SKM-1 (cell line): ENCODE measurements around the gene TBC1D9.
"Not testable (repeated sequence)": the region's sequence is repeated elsewhere in the genome, so short reads cannot be mapped to it uniquely, and the experiment has no call there.

ENCODE experiments used
- DNase-seq: peaks from one replicate; lab custom pipeline; 2025; ENCODE audit not compliant: unreplicated experiment; lab: John Stamatoyannopoulos, UW

TBC1D9 gene

DNA sequence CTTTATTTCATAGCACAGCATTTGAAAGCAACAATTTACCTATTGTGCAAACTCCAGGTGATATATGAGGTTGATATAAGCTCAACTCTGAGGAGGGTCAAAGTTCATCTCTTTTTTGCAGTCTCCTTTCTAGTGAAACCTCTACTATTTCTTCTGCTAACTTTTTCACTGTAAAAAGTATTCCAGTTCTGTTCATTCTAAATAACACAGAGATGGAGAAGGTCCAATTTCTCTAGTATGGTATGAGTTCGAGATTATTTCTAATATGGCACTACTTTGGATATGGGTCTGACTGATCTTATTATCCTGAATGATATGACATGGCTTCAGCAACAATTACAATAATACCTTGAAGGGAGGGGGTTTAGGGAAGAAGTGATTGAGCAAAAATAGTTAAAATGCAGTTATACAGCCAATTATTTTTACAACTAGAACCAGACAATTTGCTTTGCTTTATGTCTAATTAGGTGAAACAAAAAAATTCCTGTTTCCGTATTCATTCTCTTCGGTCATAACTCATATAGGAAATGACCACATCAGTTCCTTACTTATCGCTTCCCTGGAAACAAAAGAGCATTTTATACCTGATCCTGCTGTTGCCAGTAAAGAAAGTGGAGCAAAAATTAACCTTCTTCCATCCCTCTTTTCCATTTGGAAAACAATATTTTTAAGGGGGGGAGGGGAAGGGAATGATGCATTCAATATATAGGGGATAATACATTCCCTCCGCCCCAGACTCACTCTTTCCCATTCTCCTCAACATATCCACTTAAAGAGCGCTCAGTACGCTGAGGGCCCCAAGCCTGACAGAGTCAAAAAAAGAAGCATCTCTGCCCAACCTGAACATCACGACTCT is 1.0 kb downstream of the TBC1D9 start:
- no peak for DNase-seq

DNA sequence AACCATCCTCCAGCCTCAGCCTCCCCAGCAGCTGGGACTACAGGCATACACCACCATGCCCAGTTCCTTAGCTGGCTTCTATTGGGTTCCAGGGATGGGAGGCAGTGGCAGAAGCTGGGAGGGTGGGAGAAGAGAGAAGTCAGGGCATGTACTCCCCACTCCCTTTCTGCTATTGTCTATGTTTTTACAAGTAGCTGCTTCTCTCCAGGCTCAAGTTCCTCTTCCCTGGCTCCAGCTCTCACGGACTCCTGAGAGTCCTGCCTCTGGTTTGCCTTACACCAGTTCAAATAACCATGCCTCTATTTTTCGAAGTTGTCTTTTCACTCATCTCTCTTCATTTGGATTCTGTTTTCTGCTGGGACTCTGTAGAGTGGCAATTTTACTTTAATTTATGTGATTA is 2.9 kb downstream of the TBC1D9 start:
- DNase-seq, result no peak

DNA sequence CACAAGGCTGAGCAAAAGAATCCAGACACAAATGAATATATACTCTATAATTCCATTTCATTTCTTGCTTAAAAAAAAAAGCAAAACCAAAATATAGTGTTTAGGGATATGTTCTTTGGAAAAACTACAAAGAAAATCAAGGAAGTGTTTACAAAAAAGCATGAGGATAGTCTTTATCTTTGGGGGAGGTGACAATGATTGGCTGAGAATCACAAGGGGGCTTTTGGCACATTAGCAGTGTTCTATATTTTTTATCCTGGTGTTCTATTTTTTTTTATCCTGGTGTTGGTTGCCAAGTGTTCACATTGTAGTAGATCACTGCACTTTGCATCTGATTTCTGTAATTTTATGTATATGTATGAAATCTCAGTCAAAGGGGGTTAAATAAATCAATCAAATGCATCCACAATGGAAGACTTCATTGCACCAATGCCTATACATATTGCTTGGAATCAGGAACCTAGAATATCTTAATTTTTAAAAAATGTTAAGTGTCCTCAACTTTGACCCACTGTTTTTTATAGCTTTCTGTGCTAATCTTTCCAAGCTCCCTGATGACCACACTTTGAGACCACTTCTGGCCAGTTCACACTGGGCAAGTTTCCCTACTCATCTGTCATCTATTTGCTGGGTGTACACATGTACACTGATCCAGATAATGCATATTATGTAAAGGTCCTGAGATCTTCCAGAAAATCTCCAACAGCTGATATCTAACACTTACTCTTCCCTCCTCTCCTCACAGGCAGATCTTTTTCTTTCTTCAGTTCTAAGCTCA is 3.7 kb downstream of the TBC1D9 start:
- DNase-seq, result no peak

DNA sequence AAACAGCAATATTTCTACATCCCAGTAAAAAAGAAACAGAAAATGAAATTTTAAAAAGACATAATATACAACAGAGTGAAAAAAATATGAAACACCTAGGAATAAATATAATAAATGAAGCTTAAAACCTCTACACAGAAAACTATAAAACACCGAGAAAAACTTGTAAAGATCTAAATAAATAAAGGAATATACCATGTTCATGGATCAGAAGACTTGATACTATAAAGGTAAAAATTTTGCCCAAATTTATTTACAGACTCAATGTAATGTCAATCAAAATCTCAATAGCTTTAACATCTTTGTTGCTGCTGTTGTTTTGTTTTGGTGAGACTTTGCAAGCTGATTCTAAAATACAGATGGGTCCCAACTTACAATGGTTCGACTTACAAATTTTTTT is 5.7 kb downstream of the TBC1D9 start:
- no peak for DNase-seq

DNA sequence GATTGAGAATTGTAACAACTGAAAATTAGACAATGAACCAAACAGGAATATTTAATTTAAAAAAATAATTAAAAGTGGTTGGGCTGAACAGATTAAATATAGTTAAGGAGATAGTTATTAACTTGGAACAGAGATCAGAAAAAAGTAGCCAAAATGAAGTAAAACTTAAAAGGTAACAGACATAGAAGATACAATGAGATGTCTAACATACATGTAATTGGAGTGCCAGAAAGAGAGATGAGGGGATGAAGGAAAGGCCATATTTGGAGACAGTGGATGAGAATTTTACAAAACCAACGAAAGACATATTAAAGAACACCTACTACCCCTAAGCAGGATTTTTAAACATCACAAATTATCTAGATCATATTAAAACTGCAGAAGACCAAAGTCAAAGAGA is 8.0 kb downstream of the TBC1D9 start:
- DNase-seq, result no peak

DNA sequence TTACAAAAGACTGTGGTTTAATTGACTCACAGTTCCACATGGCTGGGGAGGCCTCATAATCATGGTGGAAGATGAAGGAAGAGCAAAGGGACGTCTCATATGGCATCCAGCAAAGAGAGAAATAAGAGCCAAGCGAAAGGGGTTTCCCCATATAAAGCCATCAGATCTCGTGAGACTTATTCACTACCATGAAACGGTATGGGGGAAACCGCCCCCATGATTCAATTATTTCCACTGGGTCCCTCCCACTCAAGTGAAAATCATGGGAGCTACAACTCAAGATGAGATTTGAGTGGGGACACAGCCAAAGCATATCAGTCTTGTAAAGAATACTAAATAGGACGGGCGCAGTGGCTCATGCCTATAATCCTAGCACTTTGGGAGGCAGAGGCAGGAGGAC is 9.6 kb downstream of the TBC1D9 start:
- not testable (repeated sequence) for DNase-seq

DNA sequence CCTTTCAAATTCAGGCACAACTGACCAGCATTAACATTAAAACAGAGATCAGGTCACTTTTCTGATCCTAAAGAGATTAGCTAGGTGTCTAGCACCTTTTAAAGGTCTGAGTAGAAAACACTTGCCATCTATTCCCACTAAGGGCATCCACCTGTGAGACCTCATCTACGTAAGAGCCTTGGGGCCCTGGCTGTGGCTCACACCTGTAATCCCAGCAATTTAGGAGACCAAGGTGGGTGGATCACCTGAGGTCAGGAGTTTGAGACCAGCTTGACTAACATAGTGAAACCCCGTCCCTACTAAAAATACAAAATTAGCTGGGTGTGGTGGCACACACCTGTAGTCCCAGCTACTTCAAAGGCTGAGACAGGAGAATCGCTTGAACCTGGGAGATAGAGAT is 11.8 kb downstream of the TBC1D9 start:
- no peak for DNase-seq

DNA sequence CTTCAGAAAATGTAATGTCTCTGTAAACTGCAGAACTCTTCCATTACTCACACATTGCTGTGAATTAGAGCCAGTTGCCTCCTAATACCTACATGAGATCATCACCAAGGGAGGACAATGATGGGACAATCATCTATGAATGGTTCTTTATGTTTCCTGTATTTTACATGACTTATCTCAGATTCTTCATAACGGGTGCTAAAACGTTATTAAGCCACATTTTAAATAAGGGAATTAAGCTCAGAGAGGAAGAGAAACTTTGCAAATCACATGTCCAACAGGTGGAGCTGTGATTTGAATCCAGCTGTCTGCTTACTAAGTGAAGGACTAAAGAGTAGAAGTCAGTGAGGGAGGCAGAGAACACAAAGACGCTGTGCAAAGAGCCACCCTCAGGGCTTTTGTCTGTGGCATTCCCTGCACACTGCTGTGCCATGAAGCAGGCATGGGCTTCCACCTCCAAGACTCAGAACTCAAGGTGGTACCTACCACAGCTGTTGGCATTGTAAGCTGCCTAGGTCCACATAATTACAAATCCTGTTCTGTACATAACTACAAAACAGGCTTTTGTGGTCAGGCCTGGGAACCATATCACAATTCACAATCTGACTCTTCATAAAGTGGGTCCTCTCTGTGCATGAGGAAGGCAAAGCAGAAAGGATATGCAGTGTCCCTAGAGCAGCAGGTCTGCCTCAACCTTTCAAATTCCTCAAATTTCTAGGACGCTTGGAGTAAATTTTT is 12.8 kb downstream of the TBC1D9 start:
- DNase-seq, result no peak

DNA sequence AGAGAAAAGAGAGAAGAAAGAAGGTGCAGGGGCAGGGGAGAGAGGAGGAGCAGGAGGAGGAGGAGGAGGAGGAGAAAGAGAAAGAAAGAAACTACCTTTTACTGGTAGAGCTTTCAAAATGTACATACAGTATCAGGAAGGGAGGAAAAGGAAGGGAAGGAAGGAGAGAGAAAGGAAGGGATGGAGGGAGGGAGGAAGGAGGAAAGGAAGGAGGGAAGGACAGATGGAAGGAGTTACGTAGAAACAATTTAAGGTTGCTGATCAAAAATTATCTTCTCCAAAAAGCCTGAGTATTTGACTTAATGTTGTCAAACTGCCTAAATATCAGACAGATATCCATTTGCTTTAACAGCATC is 13.4 kb downstream of the TBC1D9 start:
- no peak for DNase-seq

DNA sequence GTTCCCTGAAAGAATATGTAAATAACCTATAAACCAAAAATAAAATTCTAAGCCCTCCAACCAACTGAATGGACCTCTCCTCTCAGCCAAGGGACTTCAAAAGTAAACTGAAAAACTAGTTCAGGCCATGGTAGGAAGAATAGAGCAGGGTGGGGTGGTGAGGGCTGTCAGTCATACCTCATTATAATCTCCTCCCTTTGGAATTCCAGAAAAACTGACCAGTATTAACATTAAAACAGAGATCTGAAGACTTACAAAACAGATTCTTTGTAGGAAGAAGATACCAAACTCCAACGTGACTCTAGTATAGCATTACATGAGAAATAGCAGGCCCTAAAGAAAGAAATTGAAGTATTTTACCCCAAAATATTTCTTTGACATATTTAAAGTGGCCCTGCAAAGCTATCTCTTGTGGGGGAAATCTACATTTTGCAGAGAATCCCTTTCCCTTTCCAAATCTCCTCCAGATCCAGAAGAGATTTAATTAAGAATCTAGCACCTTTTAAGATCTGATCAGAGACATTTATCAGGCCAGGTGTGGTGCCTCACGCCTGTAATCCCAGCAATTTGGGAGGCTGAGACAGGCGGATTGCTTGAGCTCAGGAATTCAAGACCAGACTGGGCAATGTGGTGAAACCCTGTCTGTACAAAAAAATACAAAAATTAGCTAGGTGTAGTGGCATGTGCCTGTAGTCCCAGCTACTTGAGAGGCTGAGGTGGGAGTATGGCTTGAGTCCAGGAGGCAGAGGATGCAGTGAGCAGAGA is 15.1 kb downstream of the TBC1D9 start:
- no peak for DNase-seq

DNA sequence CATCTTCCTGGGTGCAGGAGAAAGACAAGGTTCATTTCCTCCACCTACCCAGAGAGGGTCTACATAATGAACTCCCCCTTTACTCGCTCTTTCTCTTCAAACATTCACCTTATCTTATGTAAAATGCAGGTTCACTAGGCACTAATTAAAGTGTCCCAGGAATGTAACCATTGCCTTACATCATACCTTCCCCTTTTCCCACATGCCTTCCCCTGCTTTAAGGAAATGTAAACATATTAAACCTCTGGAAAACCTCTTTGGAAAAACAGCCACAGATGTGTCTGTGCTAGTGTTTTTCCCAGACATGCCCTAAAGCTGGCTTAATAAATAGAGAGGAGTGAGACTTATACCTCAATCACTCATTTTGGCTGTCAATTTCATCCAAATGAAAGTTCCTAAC is 15.8 kb downstream of the TBC1D9 start:
- no peak for DNase-seq

DNA sequence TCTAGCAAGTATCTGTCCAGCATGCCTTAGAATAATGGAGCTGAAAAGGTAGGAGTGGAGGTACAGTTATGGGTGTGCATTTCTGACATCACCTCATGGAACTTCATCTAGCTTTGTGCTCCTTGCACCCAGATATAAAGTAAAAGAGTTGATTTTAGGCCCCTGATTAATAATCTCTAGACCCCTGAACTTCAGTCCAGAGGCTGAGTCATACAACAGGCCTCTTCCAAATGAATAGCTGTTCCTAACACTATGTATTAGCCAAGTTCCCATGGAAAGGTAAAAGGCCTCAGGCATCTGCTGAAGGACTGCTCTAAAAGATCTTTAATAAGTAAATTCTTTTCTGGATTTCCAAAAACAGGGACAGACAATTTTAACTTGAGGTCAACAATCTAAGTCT is 16.2 kb downstream of the TBC1D9 start:
- no peak for DNase-seq

DNA sequence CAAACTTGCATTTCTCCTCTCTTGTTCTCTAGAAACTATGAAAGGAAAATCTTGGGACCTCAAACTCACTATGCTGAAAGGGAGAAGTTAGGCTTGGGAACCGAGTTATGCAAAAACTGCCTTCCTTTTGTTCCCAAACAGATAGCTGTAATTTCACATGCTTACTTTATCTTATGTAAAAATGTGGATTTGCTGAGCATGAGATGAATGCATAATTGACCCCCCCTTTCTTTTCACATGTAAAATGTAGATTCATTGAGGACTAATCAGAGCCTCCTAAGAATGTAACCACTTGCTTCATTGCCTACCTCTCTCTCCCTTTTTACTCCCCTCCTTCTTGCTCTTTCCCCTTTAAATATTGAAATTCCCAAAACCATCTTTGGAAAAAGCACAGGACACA is 18.0 kb downstream of the TBC1D9 start:
- DNase-seq, result no peak

DNA sequence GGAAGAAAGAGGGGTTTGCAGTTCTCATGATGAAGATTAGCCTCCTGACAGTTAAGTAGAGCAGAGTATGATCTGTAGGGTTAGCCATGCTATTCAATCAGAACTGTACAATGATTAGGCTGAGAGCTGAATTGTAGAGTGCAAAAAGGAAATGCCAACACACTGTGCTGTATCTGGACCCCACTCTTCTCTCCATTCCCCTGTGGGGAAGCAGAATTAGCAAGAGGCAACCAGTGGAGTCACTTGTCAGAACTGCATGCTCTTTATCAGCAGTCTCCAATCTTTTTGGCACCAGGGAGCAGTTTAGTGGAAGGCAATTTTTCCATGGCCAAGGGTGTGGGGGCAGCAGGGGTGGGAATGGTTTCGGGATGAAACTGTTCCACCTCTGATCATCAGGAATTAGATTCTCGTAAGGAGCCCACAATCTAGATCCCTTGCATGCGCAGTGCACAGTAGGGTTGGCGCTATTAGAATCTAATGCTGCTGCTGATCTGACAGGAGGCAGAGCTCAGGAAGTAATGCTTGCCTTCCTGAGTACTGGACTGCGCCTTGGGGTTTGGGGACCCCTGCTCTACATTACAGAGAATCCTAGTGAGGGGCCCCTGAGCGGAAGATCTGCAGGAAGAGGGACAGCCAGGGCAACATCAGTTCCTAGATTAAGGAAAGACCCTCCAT is 19.4 kb downstream of the TBC1D9 start:
- no peak for DNase-seq

DNA sequence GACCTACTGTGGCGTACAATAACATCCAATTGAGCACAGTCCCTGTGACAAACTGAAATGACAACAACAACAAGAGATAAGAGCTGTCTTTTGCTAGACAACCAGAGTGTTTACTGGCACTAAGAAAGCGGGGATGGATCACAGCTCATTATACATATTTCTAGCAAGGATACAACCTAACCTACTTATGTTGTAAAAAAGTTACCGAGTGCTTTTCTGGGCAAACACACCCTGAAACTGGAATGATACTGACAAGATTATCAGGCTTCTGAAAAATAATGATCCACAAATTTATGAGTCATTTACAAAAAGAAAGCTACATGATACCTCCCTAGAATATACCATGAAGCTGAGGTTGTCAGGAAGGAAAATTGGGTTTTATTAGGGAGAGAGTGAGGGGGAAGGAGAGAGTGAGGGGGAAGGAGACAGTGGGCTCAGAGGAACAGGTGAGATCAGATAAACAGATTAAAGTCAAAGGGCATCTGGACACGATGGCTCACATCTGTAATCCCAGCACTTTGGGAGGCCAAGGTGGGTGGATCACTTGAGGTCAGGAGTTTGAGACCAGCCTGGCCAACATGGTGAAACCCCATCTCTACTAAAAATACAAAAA is 20.3 kb downstream of the TBC1D9 start:
- DNase-seq, result no peak

DNA sequence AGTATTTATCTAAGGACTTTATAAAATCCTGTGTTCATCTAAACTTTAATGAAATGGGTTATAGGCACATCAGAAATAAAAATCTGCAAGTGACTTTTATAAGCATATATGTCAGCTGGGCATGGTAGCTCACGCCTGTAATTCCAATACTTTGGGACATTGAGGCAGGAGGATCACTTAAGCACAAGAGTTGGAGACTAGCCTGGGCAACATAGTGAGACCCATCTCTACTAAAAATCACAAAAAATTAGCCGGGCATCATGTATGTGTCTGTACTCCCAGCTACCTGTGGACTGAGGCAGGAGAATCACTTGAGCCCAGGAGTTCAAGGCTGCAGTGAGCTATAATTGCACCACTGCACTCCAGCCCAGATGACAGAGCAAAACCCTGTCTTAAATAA is 20.9 kb downstream of the TBC1D9 start:
- DNase-seq, result no peak

DNA sequence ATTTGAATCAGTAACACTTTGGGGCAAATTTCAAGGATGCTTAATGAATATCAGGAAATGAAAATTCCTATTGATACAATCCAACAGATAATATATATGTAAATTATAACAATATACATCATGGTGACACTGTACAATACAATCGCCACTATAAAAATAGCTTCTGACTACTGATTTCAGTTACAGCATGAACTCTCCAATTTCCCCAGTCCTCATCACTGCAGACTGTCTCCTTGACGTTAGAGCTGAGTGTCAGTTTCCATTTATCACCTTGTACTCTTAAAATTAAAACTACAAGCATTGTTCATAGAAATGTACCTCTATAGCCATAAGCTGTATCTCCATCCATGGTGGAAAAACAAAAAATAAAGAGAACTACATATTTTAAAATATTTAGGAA is 23.4 kb downstream of the TBC1D9 start:
- no peak for DNase-seq

DNA sequence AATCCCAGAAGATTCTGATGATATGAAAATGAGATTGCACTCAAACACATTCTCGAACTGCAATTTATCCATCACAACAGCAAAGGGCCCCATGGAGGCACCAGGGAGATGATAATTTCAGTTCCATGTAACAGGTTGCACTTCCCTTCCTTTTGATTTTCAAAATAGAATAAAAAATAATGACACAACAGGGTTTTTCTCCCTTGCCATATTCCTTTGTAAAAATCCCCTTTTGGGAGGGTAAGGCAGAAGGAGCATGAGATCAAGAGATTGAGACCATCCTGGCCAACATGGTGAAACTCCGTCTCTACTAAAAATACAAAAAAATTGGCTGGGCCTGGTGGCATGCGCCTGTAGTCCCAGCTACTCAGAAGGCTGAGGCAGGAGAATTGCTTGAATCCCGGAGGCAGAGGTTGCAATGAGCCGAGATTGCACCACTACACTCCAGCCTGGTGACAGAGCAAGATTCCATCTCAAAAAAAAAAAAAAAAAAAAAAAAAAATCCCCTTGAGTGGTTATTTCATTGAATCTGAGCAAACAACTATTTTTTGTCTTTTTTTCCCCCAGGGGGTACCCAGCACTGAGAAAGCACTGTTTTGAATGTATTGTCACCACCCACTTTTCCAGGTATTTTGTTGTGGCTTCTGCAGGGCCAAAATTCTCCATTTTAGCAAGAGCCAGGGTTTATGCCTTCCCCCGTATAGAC is 26.7 kb downstream of the TBC1D9 start:
- DNase-seq, result no peak

DNA sequence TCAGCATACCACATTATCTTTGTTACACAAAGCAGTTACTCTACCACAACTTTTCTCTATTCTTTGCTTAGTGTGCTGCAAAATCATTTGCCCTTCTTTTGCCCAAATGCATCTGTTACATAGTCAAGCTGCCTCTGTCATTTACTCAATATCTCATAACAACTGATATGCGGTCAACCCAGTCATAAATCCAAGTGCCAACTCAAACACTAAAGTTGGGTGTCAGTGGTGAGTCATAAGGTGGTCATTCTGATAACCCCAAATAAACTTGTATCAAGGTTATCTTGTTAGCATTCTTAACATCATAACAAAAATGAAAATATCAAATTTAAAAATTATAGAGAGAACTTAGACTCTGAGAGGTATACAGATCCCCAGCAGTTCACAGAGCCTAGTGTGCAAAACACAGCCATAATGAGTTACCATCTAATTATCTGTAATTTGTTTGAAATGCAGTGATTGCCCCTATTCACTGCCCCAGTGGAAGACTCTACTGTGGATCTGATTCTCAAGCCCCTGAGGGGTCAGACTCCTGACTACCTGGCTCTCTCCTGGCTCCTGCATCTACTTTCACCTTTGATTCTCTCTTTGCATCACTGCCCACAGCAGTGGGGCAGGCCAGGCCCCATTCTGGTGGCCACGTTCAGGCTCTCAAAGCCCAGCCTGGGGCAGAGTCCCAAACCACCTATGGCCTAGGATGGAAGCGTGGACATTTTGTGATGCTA is 29.2 kb downstream of the TBC1D9 start:
- DNase-seq, result no peak
